Measurements from ENCODE around the gene SHB.
"Not testable (repeated sequence)": the region's sequence is repeated elsewhere in the genome, so short reads cannot be mapped to it uniquely, and the experiment has no call there.

Gene SHB

DNA sequence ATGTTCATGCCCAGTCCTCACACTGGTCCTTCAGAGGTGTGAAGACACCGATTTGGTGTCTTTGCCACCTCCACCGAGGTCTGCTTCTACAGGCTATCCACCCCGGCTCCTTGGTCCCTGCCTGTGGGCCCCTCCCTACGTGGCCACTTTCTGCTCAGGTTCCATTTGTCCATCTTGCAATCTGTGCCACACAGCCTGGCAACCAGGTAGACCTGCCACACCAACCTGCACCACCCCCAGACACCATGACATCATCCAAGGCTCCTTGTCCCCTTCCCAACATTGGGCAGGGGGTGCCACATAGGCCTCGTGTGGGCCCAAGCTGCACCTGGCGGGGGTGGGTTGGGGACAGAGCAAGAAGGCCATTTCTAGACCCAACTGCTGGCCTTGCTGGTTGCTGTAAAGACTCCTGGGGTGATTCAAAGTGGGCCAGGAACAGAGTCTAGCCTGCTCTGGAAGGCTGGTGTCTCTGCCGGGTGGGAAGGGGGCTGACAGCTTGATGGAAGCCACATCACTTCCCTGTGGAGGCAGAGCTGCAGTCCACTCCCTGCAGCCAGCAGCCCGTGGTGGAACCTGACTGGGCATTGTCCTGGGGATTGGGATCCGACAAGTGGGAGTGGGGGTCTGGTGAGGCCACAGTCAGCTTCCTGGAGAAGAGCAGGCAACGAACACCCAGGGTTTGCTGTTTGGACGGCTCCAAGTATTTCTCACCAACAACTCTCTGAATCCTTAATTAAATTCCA, 99.3 kb downstream of the SHB start:
- DNase-seq (ENCODE audit: low read depth in 2 of 2), result no peak

DNA sequence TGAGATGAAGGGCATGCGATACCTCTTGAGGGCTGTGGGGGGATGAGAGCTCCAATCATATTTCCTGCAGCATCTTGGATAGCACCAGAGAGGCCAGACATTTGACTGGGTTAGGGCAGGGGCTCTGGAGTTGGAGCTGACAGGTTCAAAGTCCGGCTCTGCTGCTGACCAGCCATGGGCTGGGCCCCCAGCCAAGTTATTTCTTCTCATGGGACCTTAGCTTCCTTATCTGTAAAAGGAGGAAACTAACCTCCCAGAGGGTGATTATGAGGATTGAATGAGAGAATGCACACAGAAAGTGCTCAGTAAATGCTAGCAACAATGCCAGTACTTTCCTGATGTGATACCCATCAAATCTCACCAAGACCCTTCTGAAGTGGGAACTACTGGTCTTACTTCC, 99.9 kb downstream of the SHB start:
- DNase-seq (ENCODE audit: low read depth in 2 of 2), result no peak

DNA sequence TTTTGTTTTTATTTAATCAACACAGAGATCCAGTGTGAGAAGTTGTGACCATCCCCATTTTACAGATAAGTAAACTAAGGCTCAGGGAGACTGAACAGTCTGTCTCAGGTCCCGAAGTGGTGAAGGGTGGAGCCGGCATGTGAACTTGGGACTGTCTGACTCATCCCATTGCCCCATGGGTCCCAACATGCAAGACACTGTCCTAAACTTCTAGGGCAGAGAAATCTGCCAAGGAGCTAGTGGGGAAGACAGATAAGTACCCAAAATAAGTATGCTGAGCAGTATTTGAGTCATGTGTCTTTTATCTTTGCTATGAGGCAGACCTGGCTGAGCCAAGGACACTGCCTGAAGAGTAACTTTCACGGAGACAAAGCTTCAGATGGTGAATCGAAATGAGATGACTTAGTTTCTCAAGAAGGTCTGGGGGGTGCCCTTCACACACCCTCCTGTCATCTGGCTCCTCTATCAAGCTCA, 100.8 kb downstream of the SHB start:
- no peak for DNase-seq (ENCODE audit: low read depth in 2 of 2)

DNA sequence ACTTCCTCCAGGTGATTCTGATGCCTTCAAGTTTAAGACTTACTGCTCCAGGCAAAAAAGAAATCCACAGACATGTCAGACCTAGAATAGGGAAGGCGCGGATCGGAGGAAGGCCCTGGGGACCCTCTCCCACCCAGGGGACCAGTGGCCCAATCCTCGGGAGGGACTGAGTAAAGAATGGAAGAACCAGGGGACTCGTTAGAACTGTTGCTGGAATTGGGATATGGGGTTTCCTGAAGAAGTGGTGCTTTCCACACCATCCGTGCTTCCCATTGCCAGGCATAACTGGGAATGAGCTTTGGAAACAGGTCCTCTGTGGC, 101.3 kb downstream of the SHB start:
- DNase-seq (ENCODE audit: low read depth in 2 of 2), result no peak

DNA sequence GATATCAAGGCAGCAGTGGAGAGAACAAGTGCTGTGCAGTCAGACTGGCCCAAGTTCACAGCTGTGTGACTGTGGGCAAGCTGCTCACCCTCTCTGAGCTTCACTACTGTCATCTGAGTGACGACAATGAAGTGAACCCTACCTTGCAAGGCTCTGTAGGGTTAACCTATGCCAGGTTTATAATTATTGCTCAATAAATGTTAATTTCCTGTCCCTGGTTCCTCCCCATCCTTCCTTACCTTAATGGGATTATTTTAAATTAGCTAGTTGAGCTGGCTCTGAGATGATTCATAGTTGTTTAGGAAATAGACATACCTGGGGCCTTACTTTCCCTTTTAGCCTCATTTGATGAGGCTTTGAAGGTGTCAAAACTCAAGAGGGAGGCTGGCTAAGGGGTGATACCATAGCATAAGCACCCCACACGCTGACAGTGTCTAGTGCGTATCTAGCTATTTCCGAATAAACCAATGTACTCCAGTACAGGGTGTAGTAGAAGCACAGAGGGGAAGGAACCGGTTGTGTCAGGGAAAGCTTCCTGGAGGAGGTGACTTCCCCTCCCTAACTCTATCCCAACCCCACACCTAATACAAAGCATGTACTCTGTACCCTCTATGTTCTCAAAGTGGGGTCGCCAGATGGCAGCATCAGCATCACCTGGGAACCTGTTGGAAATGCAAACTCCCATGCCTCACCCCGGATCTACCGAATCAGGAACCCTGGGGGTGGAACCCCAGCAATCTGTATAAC, 101.8 kb downstream of the SHB start:
- DNase-seq (ENCODE audit: low read depth in 2 of 2), result no peak

DNA sequence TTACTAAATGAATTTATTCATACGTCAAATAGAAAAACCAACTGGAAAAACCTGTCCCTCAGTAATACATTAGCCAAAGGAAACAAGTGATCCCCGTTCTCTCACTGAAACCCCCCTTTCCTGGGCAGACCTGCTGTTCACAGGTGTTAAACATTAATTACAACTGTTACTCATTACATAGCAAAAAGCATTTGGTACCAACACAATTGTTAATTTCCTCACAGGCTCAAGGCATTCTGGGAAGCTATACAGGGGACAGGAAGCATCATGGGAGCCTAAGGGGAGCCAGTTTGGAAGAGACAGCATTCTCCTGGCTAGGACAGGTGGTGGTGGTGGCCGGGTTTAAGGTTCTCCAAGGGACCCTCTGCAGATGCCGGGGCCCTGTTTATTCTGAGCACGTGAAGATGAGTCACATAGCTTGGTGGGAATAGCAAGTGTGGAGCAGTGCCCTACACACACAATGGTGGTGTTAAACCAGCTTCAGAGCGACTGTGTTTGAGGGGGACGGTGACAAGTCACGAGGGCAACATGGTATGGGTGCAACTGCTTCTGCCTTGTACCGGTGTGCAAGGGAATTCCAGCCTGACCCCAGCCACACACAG, 102.5 kb downstream of the SHB start:
- DNase-seq (ENCODE audit: low read depth in 2 of 2), result no peak

DNA sequence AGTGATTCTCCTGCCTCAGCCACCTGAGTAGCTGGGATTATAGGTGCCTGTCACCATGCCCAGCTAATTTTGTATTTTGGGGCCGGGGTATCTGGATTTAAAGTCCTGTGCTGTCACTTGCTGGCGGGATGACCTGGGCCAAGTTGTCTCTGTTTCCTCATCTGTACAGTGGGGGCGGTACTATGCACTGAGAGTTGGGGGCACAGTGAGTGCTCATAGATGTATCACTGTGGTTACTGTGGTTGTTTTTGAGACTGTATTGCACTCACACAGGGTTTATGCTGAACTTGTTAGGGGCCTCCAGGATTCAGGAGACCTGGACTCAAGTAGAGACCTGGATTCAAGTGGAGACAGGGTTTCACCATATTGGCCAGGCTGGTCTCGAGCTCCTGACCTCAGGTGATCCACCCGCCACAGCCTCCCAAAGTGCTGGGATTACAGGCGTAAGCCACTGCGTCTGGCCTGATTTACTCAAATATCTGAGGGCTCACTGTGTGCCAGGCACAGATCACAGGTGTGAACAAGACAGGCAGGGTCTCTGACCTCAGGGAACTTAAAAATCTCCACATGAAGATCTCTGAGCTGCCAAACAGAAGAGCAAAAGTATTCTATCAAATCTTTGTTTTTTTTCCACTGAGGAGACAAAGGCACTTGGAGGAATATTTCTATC, 103.2 kb downstream of the SHB start:
- not testable (repeated sequence) for DNase-seq (ENCODE audit: low read depth in 2 of 2)

DNA sequence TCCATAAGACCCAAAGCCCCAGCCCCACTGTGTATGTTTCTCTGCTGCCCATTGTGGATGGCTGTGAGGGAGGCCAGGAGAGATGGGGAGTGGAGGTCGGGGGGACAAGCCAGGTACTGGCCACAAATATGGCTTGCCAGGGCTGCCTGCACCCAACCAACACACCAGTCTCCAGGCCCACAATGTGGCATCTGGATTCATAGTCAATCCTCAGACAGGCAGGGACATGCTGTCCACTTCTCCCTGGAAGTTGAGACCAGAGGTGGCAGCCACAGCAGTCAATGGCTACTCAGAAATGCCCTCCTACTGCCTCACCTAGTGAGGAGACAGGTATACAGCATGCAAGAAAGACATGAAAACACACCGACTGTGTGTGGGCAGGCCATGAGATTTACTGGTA, 103.9 kb downstream of the SHB start:
- DNase-seq (ENCODE audit: low read depth in 2 of 2), result no peak

DNA sequence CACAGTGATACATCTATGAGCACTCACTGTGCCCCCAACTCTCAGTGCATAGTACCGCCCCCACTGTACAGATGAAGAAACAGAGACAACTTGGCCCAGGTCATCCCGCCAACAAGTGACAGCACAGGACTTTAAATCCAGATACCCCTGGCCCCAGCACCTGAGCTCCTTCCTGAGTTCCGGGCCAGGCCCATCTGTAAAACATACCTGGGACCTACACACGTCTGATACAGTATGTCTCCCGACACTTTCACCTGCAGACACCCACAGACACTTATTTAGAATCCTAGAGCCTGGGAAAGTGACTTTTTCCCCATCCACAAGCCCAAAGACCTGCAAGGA, 104.3 kb downstream of the SHB start:
- no peak for DNase-seq (ENCODE audit: low read depth in 2 of 2)

DNA sequence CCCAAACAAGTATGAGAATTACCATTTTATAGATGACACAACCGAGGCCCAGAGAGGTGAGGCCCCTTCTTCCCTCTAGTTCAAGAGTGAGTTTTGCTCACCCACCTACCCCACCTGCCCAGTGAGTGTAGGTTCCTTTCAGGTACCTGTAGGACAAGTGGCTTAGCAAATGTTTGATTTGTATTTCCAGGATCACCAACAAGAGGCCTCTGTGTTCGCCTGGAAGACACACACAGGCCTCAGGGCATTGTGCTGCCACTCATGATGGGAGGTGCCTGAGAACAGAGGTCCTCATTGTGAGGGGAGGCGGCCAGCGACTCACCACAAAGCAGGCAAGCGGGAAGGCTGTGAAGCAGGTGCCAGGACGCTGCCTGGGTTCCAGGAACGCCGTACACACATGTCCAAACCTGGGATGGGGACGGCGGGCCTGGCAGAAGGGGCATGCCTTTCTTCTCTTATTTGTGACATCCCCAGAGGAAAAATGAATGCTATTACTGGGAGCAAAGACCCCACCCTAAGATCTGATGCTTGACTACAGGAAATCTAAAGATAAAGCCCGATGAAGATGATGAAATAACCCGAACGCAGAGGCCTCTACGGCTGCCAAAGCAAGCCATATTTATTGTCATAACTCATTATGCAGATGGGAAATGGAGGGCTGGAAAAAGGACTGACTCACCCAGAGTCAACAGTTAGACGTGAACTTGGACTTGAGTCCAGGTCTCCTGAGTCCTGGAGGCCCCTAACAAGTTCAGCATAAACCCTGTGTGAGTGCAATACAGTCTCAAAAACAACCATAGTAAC, 104.9 kb downstream of the SHB start:
- DNase-seq (ENCODE audit: low read depth in 2 of 2), result no peak

DNA sequence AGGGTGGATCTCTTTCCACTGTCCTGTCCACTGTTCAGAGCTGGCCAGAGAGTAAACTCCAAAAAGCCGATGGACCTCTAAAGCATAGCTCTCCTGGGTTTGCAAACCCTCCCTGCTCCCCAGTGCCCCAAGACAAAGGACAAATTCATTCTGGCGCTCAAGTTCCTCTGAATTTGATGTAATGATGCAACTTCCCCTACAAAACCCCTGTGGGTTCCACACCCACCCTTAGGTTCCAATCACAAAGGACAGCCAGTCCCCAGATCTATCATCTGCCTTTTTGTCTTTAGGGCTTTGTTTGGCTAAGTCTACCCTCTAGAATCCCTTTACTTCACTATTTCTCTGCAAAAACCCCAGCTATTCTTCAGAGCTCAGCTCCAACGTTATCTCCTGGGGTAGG, 107.7 kb downstream of the SHB start:
- DNase-seq (ENCODE audit: low read depth in 2 of 2), result no peak

DNA sequence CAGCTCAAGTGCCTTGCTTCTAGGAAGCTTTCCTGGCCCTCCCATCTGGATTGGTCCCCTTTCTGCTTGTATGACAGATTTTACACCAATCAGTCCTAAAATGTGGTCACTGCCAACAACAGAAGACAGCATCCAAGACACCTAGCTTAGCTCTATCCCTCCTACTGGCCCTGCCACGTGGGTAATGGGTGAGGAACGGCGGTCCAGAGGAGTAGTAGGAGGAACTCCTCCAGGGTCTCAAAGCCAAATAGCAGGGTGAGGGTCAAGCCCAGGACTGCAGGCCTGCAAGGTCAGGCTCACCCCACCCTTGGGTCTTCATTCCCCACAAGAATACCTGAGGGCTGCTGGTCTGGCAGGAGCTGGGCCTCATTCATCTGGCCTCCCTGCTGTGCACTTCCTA, 108.4 kb downstream of the SHB start:
- no peak for DNase-seq (ENCODE audit: low read depth in 2 of 2)

DNA sequence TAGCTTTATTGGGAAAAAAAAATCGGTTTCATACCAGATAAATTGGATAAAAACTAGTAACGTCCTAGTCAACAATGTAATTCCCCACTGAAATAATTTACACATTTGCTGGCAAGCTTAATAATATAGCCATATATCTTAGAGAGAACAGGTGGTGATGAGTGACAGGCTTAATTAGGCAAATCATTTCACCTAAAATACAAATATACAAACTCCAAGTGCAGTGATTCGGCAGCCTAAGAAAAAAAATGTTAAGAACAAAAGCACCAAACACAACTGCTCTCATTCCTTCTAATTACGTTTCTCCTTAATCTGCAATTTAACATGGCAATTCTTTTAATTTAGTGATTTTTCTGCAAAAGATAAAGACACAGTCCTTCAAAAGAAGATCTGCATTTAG, 109.1 kb downstream of the SHB start:
- no peak for DNase-seq (ENCODE audit: low read depth in 2 of 2)

DNA sequence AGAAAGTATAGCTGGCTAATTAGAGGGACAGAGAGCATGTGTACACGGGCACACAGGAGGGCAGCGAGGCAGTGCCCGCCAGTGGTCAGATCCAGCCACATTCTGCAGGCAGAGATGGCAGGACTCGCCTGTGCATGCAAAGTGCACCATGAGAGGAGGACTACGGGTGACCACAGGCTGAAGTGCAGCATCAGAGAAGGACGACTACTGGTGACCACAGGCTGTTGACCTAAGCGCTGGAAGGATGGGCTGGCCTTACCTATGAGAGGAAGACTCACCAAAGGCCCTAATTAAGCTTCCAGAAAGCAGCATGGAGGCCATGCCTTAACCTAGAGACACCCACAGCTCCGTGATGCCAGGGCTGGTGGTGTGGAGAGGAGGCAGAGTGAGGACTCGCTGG, 110.9 kb downstream of the SHB start:
- DNase-seq (ENCODE audit: low read depth in 2 of 2), result no peak

DNA sequence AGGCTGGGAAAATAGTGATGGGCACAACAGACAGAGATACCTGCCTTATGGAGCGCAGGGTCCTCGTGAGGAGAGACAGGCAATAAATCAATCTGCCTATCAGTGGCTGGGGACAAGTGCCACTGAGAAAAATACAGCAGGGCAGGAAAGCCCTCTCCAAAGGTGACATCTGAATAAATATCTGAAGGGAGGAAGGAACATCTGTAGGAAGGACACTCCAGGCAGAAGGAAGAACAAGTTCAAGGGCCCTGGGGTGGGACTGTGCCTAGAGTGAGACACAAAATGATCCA, 111.4 kb downstream of the SHB start:
- DNase-seq (ENCODE audit: low read depth in 2 of 2), result no peak

DNA sequence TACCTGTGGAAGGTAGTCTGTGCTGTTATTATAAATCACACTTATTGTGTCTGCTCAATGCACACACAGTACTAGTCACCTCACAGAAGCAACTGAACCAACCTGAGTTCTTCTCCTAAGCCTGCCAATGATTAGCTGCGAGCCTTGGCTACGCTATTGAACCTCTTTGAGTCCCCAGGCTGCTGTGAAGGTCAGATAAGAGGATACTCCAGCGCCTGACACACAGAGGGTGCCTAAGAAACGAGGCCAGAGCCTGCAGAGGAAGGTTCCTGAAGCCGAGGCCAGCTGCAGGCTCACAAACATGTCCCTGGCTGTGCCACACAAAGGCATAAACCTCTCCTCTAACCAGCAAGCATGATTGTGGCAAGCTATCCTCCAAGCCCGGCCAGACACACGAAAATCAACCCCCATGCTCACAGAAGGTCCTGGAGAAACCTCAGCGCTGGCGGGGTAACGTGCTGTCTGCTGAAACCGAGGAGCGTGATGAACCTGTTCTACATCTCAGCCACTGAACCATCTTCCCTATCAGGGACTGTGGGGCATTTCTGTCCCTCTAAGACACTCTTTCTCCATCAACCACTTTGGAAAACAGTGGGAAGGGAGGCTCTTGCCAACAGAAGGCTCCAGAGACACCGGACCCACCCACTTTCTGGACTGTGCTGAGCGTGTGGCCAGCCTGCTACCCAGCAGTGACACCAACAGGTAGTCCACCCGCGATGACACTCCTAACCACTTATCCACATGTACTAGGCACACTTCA, 111.9 kb downstream of the SHB start:
- DNase-seq (ENCODE audit: low read depth in 2 of 2), result no peak

DNA sequence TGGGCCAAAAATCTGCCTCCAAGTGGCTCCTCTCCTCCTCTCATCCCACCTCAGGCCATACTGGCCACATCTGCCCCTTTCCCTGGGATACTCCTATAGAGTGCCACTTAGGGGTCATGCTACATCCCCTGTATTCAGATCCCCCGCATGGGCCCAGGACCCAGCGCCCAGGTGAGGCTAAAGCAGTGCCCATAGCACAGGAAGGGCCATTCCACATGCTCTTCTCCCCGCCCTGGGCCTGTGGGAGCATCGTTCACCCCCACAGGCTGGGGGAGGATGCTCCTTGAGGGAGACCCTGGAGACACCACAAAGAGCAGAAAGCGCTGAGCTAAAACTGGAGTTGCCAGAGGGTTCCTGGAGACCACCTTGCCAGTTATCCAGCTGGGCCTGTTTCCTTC, 112.6 kb downstream of the SHB start:
- no peak for DNase-seq (ENCODE audit: low read depth in 2 of 2)

DNA sequence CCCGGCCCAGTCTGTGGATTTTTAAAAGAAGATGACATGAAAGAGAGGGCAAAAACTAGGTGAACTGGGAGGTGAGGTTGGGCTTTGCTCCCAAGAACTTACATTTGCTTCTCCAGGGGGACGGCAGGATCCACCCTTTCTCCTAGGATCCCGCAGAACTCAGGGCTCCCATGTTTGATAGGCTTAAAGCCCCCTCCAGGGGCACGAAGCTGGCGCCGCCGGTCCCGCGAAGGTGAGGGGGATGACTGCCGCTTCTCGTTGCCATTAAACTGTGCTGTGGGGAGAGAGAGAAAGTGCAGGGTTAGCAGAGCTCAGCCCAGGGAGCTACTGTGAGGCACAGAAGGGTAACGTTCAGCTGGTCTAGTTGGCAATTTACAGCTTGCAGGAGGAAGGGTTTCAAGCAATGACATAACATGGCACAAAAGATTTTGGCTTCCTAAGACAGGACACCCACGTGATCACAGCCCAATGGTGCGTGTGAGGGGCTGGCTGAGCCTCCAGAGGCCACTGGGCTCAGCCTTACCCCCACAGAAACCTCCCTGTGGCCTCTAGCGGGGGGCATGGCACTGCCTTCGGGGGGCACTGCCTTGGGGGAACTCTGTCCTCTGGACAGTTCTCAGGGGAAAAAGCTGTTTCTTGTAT, 113.1 kb downstream of the SHB start:
- no peak for DNase-seq (ENCODE audit: low read depth in 2 of 2)

DNA sequence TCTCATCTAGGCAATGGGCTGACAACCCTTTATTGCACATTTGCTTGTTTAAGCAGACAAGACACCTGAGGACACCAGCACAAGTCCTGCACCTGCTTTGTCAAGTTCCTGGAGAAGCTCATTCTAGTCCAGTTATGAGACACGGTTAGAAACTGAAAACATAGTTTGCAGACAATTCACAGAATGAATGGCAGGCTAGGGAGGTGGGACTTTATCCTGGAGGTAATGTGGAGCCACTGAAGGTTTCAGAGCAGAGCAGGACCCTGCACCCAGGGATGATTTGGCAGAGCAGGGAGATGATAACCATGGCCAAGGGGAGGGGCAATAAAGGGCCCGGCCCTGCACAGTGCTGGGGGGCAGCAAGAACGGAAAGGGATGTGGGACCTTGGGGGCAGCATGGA, 114.4 kb downstream of the SHB start:
- DNase-seq (ENCODE audit: low read depth in 2 of 2), result no peak

DNA sequence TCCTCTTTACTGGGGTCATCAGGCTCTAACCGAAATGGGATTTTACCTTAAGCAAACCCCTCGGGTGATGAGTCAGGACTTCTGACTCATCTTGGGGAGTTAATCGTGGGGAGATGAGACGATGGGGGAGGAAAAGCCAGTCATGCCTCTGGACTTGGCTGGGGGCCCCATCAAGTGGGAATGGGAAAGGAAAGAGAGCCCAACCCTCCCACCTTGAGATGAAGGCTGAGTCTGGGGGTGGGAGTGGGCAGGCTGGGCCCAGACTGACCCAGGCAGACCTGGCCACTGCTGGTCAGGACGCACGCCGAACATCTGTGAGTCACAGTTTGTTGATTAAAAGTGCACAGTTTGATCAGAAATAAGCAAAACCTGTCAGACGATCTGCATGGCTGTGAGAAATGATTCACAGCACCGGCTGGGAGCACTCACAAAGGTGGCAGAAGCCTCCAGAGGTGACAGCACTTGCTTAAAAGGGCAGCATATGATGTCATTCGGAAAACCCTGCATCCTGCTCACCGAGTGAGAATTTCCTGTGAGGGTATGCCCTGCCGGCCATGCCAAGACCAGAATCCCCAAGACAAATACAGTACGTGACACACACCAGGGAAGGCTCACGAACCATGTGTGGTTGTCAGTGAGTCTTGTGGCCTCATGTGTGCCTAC, 115.1 kb downstream of the SHB start:
- peak; percentile 7 to 18 for DNase-seq (ENCODE audit: low read depth in 2 of 2)

All from activated CD4-positive, alpha-beta T cell treated with anti-CD3 and anti-CD28 coated beads for 24 hours (primary cell).